Measurements from ENCODE around the gene PTPA.

PTPA gene

GRCh38 chr9:129176701-129177442 lies 65.7 kb downstream of the PTPA start (continued):
- TF ChIP-seq ZBTB26 (tag by site-specific recombination; optimal IDR thresholded peaks at IDR 0.05) (peak; percentile 77), ZBTB17 (tag by site-specific recombination; IDR thresholded peaks at IDR 0.05) (peak; percentile 46), ZNF600 (tag by site-specific recombination; IDR thresholded peaks at IDR 0.05) (peak; percentile 59; the same call in 1 of the 2 replicates), RBAK (tag by site-specific recombination; IDR thresholded peaks at IDR 0.05) (no peak), ZBTB7A (tag by site-specific recombination; IDR thresholded peaks at IDR 0.05; ENCODE audit: low read depth) (peak; percentile 62; the same call in 1 of the 2 replicates), ZNF548 (tag by site-specific recombination; IDR thresholded peaks at IDR 0.05) (no peak), CTCF (tag by site-specific recombination; IDR thresholded peaks at IDR 0.05) (peak; percentile 46; the same call in 1 of the 2 replicates), EGR2 (tag by site-specific recombination; IDR thresholded peaks at IDR 0.05; ENCODE audit: low read depth) (peak; percentile 56), ZXDB (tag by site-specific recombination; IDR thresholded peaks at IDR 0.05) (peak; percentile 78)
- TF ChIP-seq, protein P1, sequence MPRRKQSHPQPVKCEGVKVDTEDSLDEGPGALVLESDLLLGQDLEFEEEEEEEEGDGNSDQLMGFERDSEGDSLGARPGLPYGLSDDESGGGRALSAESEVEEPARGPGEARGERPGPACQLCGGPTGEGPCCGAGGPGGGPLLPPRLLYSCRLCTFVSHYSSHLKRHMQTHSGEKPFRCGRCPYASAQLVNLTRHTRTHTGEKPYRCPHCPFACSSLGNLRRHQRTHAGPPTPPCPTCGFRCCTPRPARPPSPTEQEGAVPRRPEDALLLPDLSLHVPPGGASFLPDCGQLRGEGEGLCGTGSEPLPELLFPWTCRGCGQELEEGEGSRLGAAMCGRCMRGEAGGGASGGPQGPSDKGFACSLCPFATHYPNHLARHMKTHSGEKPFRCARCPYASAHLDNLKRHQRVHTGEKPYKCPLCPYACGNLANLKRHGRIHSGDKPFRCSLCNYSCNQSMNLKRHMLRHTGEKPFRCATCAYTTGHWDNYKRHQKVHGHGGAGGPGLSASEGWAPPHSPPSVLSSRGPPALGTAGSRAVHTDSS (tag by site-specific recombination; IDR thresholded peaks at IDR 0.05) = peak; percentile 56; the same call in 1 of the 2 replicates
- TF ChIP-seq, protein P2, sequence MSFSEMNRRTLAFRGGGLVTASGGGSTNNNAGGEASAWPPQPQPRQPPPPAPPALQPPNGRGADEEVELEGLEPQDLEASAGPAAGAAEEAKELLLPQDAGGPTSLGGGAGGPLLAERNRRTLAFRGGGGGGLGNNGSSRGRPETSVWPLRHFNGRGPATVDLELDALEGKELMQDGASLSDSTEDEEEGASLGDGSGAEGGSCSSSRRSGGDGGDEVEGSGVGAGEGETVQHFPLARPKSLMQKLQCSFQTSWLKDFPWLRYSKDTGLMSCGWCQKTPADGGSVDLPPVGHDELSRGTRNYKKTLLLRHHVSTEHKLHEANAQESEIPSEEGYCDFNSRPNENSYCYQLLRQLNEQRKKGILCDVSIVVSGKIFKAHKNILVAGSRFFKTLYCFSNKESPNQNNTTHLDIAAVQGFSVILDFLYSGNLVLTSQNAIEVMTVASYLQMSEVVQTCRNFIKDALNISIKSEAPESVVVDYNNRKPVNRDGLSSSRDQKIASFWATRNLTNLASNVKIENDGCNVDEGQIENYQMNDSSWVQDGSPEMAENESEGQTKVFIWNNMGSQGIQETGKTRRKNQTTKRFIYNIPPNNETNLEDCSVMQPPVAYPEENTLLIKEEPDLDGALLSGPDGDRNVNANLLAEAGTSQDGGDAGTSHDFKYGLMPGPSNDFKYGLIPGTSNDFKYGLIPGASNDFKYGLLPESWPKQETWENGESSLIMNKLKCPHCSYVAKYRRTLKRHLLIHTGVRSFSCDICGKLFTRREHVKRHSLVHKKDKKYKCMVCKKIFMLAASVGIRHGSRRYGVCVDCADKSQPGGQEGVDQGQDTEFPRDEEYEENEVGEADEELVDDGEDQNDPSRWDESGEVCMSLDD (tag by site-specific recombination; IDR thresholded peaks at IDR 0.05) = peak; percentile 86
- TF ChIP-seq, protein P3, sequence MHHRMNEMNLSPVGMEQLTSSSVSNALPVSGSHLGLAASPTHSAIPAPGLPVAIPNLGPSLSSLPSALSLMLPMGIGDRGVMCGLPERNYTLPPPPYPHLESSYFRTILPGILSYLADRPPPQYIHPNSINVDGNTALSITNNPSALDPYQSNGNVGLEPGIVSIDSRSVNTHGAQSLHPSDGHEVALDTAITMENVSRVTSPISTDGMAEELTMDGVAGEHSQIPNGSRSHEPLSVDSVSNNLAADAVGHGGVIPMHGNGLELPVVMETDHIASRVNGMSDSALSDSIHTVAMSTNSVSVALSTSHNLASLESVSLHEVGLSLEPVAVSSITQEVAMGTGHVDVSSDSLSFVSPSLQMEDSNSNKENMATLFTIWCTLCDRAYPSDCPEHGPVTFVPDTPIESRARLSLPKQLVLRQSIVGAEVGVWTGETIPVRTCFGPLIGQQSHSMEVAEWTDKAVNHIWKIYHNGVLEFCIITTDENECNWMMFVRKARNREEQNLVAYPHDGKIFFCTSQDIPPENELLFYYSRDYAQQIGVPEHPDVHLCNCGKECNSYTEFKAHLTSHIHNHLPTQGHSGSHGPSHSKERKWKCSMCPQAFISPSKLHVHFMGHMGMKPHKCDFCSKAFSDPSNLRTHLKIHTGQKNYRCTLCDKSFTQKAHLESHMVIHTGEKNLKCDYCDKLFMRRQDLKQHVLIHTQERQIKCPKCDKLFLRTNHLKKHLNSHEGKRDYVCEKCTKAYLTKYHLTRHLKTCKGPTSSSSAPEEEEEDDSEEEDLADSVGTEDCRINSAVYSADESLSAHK (tag by site-specific recombination; IDR thresholded peaks at IDR 0.05) = no peak

- ChIA-PET CTCF (interaction anchor here (0.7 to 2.0 kb wide), 6 partner anchors 38 to 561 kb away, joined by 3 to 9 read pairs (median 6); no protein-coding TSS in a partner anchor), POLR2A (interaction anchor here (0.6 to 1.9 kb wide), 40 partner anchors 10 to 626 kb away, joined by 3 to 29 read pairs (median 6); partner anchors contain the start of genes C9orf50 and NTMT1)
- peaks cover 7% of the 10 kb centered on the region for H3K4me1 ChIP-seq (ENCODE audit: control insufficient read depth, insufficient read depth, low read length)
- H3K9me3 ChIP-seq (ENCODE audit: control insufficient read depth, insufficient read depth, low read depth, low read length) = no peaks in the 10 kb centered on the region
- peak overlapping the region; percentile 64 for H3K4me3 ChIP-seq (ENCODE audit: low read depth, low read length)
- H3K27ac ChIP-seq (ENCODE audit: extremely low read depth, low read depth, low read length) = peak overlapping the region; percentile 65; the same call in 1 of the 2 replicates
- H3K36me3 ChIP-seq (ENCODE audit: control insufficient read depth in 2 of 2, insufficient read depth in 1 of 2, low read length in 2 of 2) = no peaks in the 10 kb centered on the region
- TF ChIP-seq ZBTB44 (tag by site-specific recombination; IDR thresholded peaks at IDR 0.05) = peak; percentile 43; the same call in 1 of the 2 replicates
- TF ChIP-seq ZNF423 (tag by site-specific recombination; IDR thresholded peaks at IDR 0.05) = no peak
Observed at GRCh38 chr9:129177443-129177790, 66.2 kb downstream of the PTPA start.

Measured in HEK293 (cell line).